WTC11 (cell line): ENCODE data around the gene CNN1. TPM values are rescaled to one million over a fixed set of nuclear protein-coding genes. Genes with fewer than 3 reads are reported as not detected.

Source experiments
- ATAC-seq: fragments of 200-7000 bp; cut with Tn5 transposase; 2 replicates; pipeline ENCODE4 v1.10.0; 2021; ENCODE audit warnings: mild to moderate bottlenecking, moderate library complexity
- CTCF ChIA-PET: fragments of 300-600 bp; sonication (Branson Sonifier 250); formaldehyde crosslinking; loops from one replicate; lab custom pipeline; 2021; ENCODE audit warnings: antibody characterized with exemption; lab: Charles Lee
- POLR2A ChIA-PET: fragments of 350-600 bp; sonication (Branson Sonifier 250); formaldehyde crosslinking; loops from one replicate; lab custom pipeline; 2021; ENCODE audit warnings: antibody characterized with exemption; lab: Charles Lee
- DNase-seq: peaks from one replicate; pipeline ENCODE4 v3.0.0; 2021; ENCODE audit warnings: low spot score
- H3K27ac Mint-ChIP-seq: 2 replicates; pipeline ENCODE4 v1.8.0; 2021; ENCODE audit warnings: mixed read lengths
- H3K27me3 Mint-ChIP-seq: 2 replicates; pipeline ENCODE4 v1.8.0; 2021; ENCODE audit warnings: low read depth, mild to moderate bottlenecking, moderate library complexity, mixed read lengths
- H3K36me3 Mint-ChIP-seq: 2 replicates; pipeline ENCODE4 v1.8.0; 2021; ENCODE audit warnings: mixed read lengths
- H3K4me1 Mint-ChIP-seq: 2 replicates; pipeline ENCODE4 v1.8.0; 2022; ENCODE audit warnings: mixed read lengths
- H3K4me3 Mint-ChIP-seq: 2 replicates; pipeline ENCODE4 v1.8.0; 2021; ENCODE audit warnings: mild to moderate bottlenecking, moderate library complexity, mixed read lengths
- H3K9me3 Mint-ChIP-seq: 2 replicates; pipeline ENCODE4 v1.8.0; 2021; ENCODE audit warnings: mixed read lengths
- AFF4 ChIP-seq: sonication (generic); formaldehyde crosslinking; IDR thresholded peaks from 2 replicates; pipeline ENCODE4 v1.8.1; 2023; ENCODE audit warnings: mild to moderate bottlenecking, missing genetic modification reagents, borderline replicate concordance
- ATF3 ChIP-seq: sonication (generic); formaldehyde crosslinking; conservative IDR thresholded peaks from 2 replicates; pipeline ENCODE4 v1.8.1; 2022; ENCODE audit warnings: mild to moderate bottlenecking, missing genetic modification reagents
- CBFB ChIP-seq: sonication (generic); formaldehyde crosslinking; IDR thresholded peaks from 2 replicates; pipeline ENCODE4 v1.8.1; 2022; ENCODE audit warnings: mild to moderate bottlenecking, low read depth, missing genetic modification reagents
- CDX4 ChIP-seq: fragments of 250-450 bp; sonication (Bioruptor Pico); IDR thresholded peaks from 2 replicates; pipeline ENCODE4 v1.9.0; 2021; ENCODE audit warnings: moderate library complexity, mild to moderate bottlenecking, inconsistent platforms, borderline replicate concordance
- CREM ChIP-seq: sonication (generic); formaldehyde crosslinking; IDR thresholded peaks from 2 replicates; pipeline ENCODE4 v1.8.1; 2022; ENCODE audit warnings: mild to moderate bottlenecking, missing genetic modification reagents, moderate library complexity
- E2F5 ChIP-seq: sonication (generic); formaldehyde crosslinking; IDR thresholded peaks from 2 replicates; pipeline ENCODE4 v1.8.1; 2022; ENCODE audit warnings: mild to moderate bottlenecking, moderate library complexity, missing genetic modification reagents
- ESRRA ChIP-seq: sonication (generic); formaldehyde crosslinking; IDR thresholded peaks from 2 replicates; pipeline ENCODE4 v1.8.1; 2022; ENCODE audit warnings: mild to moderate bottlenecking, missing genetic modification reagents, borderline replicate concordance
- GABPB1 ChIP-seq: sonication (generic); formaldehyde crosslinking; IDR thresholded peaks from 2 replicates; pipeline ENCODE4 v1.8.1; 2023; ENCODE audit warnings: mild to moderate bottlenecking, missing genetic modification reagents
- GRHL2 ChIP-seq: fragments of 250-450 bp; sonication (Bioruptor Pico); IDR thresholded peaks from 2 replicates; pipeline ENCODE4 v1.8.0; 2022; ENCODE audit warnings: mild to moderate bottlenecking, moderate library complexity; ENCODE audit not compliant: insufficient replicate concordance, severe bottlenecking
- HMGXB4 ChIP-seq: sonication (generic); formaldehyde crosslinking; IDR thresholded peaks from 2 replicates; pipeline ENCODE4 v1.8.1; 2023; ENCODE audit warnings: mild to moderate bottlenecking, moderate library complexity, missing genetic modification reagents
- IRF1 ChIP-seq: sonication (generic); formaldehyde crosslinking; IDR thresholded peaks from 2 replicates; pipeline ENCODE4 v1.8.0; 2023; ENCODE audit warnings: missing genetic modification reagents
- JAZF1 ChIP-seq: fragments of 250-450 bp; sonication (Bioruptor Pico); IDR thresholded peaks from 2 replicates; pipeline ENCODE4 v1.9.0; 2021; ENCODE audit warnings: moderate library complexity, mild to moderate bottlenecking, inconsistent platforms
- MYBL2 ChIP-seq: sonication (generic); formaldehyde crosslinking; IDR thresholded peaks from 2 replicates; pipeline ENCODE4 v1.8.1; 2023; ENCODE audit warnings: mild to moderate bottlenecking, moderate library complexity, missing genetic modification reagents
- NFE2L1 ChIP-seq: sonication (generic); formaldehyde crosslinking; IDR thresholded peaks from 2 replicates; pipeline ENCODE4 v1.8.1; 2023; ENCODE audit warnings: missing genetic modification reagents
- NFYB ChIP-seq: sonication (generic); formaldehyde crosslinking; conservative IDR thresholded peaks from 2 replicates; pipeline ENCODE4 v1.8.0; 2022; ENCODE audit warnings: low read depth, missing genetic modification reagents
- NR2C2 ChIP-seq: sonication (generic); formaldehyde crosslinking; IDR thresholded peaks from 2 replicates; pipeline ENCODE4 v1.8.0; 2022; ENCODE audit warnings: mild to moderate bottlenecking, missing genetic modification reagents
- STAT6 ChIP-seq: sonication (generic); formaldehyde crosslinking; conservative IDR thresholded peaks from 2 replicates; pipeline ENCODE4 v1.8.1; 2023; ENCODE audit warnings: mild to moderate bottlenecking, low read depth, missing genetic modification reagents, moderate library complexity
- TEAD1 ChIP-seq: sonication (generic); formaldehyde crosslinking; IDR thresholded peaks from 2 replicates; pipeline ENCODE4 v1.8.0; 2022; ENCODE audit warnings: mild to moderate bottlenecking, missing genetic modification reagents
- ZNF121 ChIP-seq: sonication (generic); formaldehyde crosslinking; IDR thresholded peaks from 2 replicates; pipeline ENCODE4 v1.8.0; 2023; ENCODE audit warnings: missing genetic modification reagents
- ZNF281 ChIP-seq: sonication (generic); formaldehyde crosslinking; IDR thresholded peaks from 2 replicates; pipeline ENCODE4 v1.8.0; 2023; ENCODE audit warnings: mild to moderate bottlenecking, missing genetic modification reagents
- ZNF416 ChIP-seq: fragments of 250-450 bp; sonication (Bioruptor Pico); IDR thresholded peaks from 2 replicates; pipeline ENCODE4 v1.9.0; 2021; ENCODE audit warnings: mild to moderate bottlenecking, inconsistent platforms
- total RNA-seq: library from RNA; stranded (reverse); gene quantifications from 3 replicates; pipeline ENCODE4 v1.2.3, GENCODE V29; 2021

The CNN1 gene
- total RNA-seq, 1 experiment from 2014 or later: 16.0 TPM

GRCh38 chr19:11558881-11559828 is 20.5 kb downstream of the CNN1 start, which contains the start of gene ELOF1:
Gene ELOF1, minus strand, starts transcription at chr19:11559230. Its CDS starts 4,883 bp downstream, at chr19:11554347.
- Mint-ChIP-seq H3K36me3 (peaks cover 5% of the 10 kb centered on the region), H3K4me3 (peak within 1 kb of the TSS; percentile 83), H3K4me1 (peaks cover 16% of the 10 kb centered on the region), H3K27ac (peak within 1 kb of the TSS; percentile 90), H3K27me3 (peaks cover 2% of the 10 kb centered on the region; the same call in 1 of the 2 replicates), H3K9me3 (no peaks in the 10 kb centered on the region)
- DNase-seq: peak; percentile 98
- ChIA-PET CTCF (interaction anchor here (0.6 to 2.9 kb wide), 15 partner anchors 8 to 281 kb away, joined by 3 to 15 read pairs (median 4); partner anchors contain the start of gene CNN1), POLR2A (interaction anchor here (0.6 to 1.5 kb wide), 7 partner anchors 13 to 360 kb away, joined by 3 to 6 read pairs (median 4); partner anchors contain the start of genes CNN1, ECSIT and EPOR)
- ATAC-seq: peak; percentile 96
- TF ChIP-seq NFYB (CRISPR knock-in tag) (no peak), CDX4 (CRISPR knock-in tag) (no peak), E2F5 (no peak), GRHL2 (CRISPR knock-in tag) (no peak), ZNF121 (CRISPR knock-in tag) (no peak), ESRRA (CRISPR knock-in tag) (no peak), CREM (CRISPR knock-in tag) (0 out of 2 replicates have a peak, but pooled peaks have one; percentile 18), GABPB1 (CRISPR knock-in tag) (peak; percentile 32; the same call in 1 of the 2 replicates), CBFB (CRISPR knock-in tag) (no peak), TEAD1 (no peak), JAZF1 (no peak), HMGXB4 (CRISPR knock-in tag) (0 out of 2 replicates have a peak, but pooled peaks have one; percentile 17), STAT6 (CRISPR knock-in tag) (no peak), ZNF281 (CRISPR knock-in tag) (peak; percentile 67; the same call in 1 of the 2 replicates), MYBL2 (CRISPR knock-in tag) (peak; percentile 62; the same call in 1 of the 2 replicates), ZNF416 (CRISPR knock-in tag) (no peak), ATF3 (CRISPR knock-in tag) (no peak), NFE2L1 (CRISPR knock-in tag) (peak; percentile 46; the same call in 1 of the 2 replicates), IRF1 (CRISPR knock-in tag) (no peak), AFF4 (no peak), NR2C2 (CRISPR knock-in tag) (no peak)
